ENCODE results near the gene FXYD3. TPM values are rescaled to one million over a fixed set of nuclear protein-coding genes. Genes with fewer than 3 reads are reported as not detected.

FXYD3 gene
- total RNA-seq, 1 donor from 2014 or later, result 17.3 TPM

DNA sequence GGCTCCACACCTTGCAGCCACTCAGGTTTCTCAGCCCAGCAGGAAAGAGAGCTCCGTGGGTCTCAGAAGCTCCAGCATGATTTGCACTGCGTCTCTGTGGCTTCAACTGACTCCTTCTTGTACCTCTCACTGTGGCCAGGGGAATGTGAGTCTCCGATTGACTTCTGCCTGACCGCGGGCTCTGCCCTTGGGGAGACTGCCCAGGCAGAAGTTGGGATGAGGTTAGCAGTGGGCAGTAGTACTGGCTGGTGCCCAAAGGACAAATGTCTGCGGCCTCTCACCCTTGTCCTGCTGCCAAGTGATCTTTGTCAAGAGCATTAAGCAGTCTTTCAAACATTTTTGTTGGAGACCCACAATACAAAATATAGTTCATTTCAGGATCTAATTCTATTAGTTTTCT is 34.4 kb upstream of the FXYD3 start:
- DNase-seq (ENCODE audit: low spot score, unreplicated experiment), result no peak
- no peaks in the 10 kb centered on the region for H3K4me1 Mint-ChIP-seq (ENCODE audit: low read depth)
- no peak overlapping the region for H3K27ac Mint-ChIP-seq
- no peaks in the 10 kb centered on the region for H3K9me3 Mint-ChIP-seq (ENCODE audit: low read depth)
- no peaks in the 10 kb centered on the region for H3K36me3 Mint-ChIP-seq (ENCODE audit: insufficient read depth)
- no peak overlapping the region for H3K4me3 Mint-ChIP-seq (ENCODE audit: low read depth)
- peaks cover 23% of the 10 kb centered on the region for H3K27me3 Mint-ChIP-seq
- TF ChIP-seq, protein P1, sequence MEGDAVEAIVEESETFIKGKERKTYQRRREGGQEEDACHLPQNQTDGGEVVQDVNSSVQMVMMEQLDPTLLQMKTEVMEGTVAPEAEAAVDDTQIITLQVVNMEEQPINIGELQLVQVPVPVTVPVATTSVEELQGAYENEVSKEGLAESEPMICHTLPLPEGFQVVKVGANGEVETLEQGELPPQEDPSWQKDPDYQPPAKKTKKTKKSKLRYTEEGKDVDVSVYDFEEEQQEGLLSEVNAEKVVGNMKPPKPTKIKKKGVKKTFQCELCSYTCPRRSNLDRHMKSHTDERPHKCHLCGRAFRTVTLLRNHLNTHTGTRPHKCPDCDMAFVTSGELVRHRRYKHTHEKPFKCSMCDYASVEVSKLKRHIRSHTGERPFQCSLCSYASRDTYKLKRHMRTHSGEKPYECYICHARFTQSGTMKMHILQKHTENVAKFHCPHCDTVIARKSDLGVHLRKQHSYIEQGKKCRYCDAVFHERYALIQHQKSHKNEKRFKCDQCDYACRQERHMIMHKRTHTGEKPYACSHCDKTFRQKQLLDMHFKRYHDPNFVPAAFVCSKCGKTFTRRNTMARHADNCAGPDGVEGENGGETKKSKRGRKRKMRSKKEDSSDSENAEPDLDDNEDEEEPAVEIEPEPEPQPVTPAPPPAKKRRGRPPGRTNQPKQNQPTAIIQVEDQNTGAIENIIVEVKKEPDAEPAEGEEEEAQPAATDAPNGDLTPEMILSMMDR (IDR thresholded peaks at IDR 0.05; ENCODE audit: unreplicated experiment), result no peak

DNA sequence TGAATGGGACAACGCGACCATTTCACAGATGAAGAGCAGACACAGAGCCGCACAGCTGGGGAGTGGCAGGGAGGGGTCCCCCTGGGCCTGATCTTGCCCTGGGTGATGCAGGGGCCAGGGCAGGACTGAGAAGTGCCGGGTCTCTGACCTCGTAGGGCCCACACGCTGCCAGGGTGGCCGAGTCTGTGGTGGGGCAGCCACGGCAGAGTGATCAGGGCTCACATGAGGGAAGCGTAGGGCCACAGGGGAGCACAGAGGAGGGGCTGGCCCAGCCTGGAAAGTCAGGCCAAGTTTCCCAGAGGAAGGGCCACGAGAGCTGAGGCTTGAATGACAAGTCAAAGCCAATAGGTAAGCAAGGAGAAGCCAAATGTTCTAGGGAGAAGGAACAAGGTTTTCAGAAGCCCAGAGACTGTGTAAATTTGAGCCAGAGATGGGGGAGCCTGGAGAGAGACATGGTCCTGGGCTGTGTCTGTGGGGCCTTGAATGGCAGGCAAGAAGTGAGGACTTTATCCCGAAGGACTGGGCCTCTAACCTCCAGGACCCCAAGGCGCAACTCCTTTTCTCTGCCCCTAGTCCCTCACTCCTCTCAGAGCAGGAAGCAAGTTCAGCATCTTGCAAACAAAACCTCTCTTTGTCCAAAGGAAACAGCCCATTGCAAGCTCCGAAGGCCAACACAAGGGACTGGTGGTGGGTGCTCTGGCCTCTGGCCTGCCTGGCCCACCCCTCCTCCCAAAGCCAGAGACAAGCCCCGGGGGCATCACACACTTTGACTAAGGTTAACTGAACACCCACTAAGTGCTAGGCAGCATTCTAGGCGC is 31.7 kb upstream of the FXYD3 start:
- Mint-ChIP-seq H3K27ac (no peak overlapping the region), H3K4me3 (ENCODE audit: low read depth) (no peak overlapping the region), H3K27me3 (peaks cover 11% of the 10 kb centered on the region), H3K9me3 (ENCODE audit: low read depth) (no peaks in the 10 kb centered on the region), H3K36me3 (ENCODE audit: insufficient read depth) (no peaks in the 10 kb centered on the region), H3K4me1 (ENCODE audit: low read depth) (peaks cover 2% of the 10 kb centered on the region)
- TF ChIP-seq, protein P1 (IDR thresholded peaks at IDR 0.05; ENCODE audit: unreplicated experiment), result no peak
- DNase-seq (ENCODE audit: low spot score, unreplicated experiment), result no peak

DNA sequence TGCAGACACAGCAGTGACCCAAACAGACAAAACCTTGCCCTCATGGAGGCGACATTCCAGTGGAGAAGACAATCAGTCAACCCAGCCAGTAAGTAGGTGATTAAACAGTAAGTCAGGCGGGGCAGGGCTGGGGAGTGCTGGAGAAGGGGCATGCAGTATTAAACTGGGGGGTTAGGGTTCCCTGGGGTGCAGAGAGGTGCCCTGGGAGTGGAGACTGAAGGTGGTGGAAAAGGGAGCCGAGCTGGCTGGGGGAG is 31.2 kb upstream of the FXYD3 start:
- H3K27me3 Mint-ChIP-seq, result peaks cover 6% of the 10 kb centered on the region
- TF ChIP-seq, protein P1 (IDR thresholded peaks at IDR 0.05; ENCODE audit: unreplicated experiment), result no peak
- no peaks in the 10 kb centered on the region for H3K9me3 Mint-ChIP-seq (ENCODE audit: low read depth)
- no peak overlapping the region for H3K4me3 Mint-ChIP-seq (ENCODE audit: low read depth)
- H3K4me1 Mint-ChIP-seq (ENCODE audit: low read depth), result peaks cover 2% of the 10 kb centered on the region
- DNase-seq (ENCODE audit: low spot score, unreplicated experiment), result no peak
- H3K27ac Mint-ChIP-seq, result no peak overlapping the region
- H3K36me3 Mint-ChIP-seq (ENCODE audit: insufficient read depth), result no peaks in the 10 kb centered on the region

DNA sequence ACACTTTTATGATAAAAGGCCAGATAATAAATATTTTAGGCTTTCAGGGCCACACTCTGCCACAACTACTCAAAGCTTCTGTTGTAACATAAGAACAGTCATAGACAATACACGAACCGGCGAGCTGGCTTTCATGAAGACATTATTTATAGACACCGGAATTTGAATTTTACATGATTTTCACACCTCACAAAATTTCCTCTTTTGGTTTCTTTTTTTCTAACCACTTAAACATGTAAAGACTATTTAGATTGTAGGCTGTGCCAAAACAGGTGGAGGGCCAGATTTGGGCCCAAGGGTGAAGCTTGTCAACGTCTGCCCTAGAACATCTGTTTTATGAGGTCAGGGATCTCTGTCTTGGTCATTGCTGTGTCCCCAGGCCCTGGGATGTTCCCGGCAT is 29.7 kb upstream of the FXYD3 start:
- H3K27ac Mint-ChIP-seq, result no peak overlapping the region
- H3K4me3 Mint-ChIP-seq (ENCODE audit: low read depth), result no peak overlapping the region
- peaks cover 5% of the 10 kb centered on the region for H3K4me1 Mint-ChIP-seq (ENCODE audit: low read depth)
- peaks cover 6% of the 10 kb centered on the region for H3K27me3 Mint-ChIP-seq
- H3K9me3 Mint-ChIP-seq (ENCODE audit: low read depth), result no peaks in the 10 kb centered on the region
- no peak for DNase-seq (ENCODE audit: low spot score, unreplicated experiment)
- TF ChIP-seq, protein P1 (IDR thresholded peaks at IDR 0.05; ENCODE audit: unreplicated experiment), result no peak
- no peaks in the 10 kb centered on the region for H3K36me3 Mint-ChIP-seq (ENCODE audit: insufficient read depth)

DNA sequence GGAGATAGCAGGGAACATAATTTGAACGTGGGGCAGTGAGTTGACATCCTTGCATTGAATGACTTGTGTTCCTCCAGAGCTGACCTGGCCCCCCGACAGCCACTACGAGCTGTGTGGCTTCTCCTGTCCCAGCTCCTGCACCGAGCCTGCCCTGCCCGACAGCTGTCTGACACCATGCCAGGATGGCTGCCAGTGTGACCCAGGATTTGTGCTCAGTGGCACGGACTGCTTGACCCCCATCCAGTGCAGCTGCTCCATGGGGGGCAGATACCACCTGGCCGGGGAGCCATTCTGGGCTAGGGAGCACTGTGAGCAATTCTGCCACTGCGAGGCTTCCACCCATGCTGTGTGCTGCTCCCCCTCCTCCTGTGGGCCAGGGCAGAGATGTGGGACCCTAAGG is 29.2 kb upstream of the FXYD3 start:
- H3K4me3 Mint-ChIP-seq (ENCODE audit: low read depth), result no peak overlapping the region
- no peaks in the 10 kb centered on the region for H3K36me3 Mint-ChIP-seq (ENCODE audit: insufficient read depth)

More for the DNA sequence above, 29.2 kb upstream of the FXYD3 start:
- TF ChIP-seq, protein P1 (IDR thresholded peaks at IDR 0.05; ENCODE audit: unreplicated experiment), result no peak
- no peaks in the 10 kb centered on the region for H3K9me3 Mint-ChIP-seq (ENCODE audit: low read depth)
- DNase-seq (ENCODE audit: low spot score, unreplicated experiment), result no peak
- peaks cover 5% of the 10 kb centered on the region for H3K4me1 Mint-ChIP-seq (ENCODE audit: low read depth)
- H3K27ac Mint-ChIP-seq, result no peak overlapping the region
- peaks cover 6% of the 10 kb centered on the region for H3K27me3 Mint-ChIP-seq

Data from progenitor cell of endocrine pancreas (in vitro differentiated cells).